RWPE2 (cell line): Measurements from ENCODE around the gene UGT2B11.
"Not testable (repeated sequence)": the region's sequence is repeated elsewhere in the genome, so short reads cannot be mapped to it uniquely, and the experiment has no call there.

Experiments used
- ATAC-seq: fragments of 200-7000 bp; cut with Tn5 transposase; 3 replicates; pipeline ENCODE4 v1.9.1; 2021; ENCODE audit warnings: low read depth
- DNase-seq: peaks from one replicate; pipeline ENCODE4 v3.0.0-alpha.2; 2020; ENCODE audit warnings: low spot score
- H3K27ac ChIP-seq: fragments of 450-650 bp; 2 replicates; pipeline ENCODE4 v1.5.1; 2017; ENCODE audit warnings: mild to moderate bottlenecking; ENCODE audit not compliant: poor library complexity, severe bottlenecking
- H3K27me3 ChIP-seq: fragments of 250-450 bp; sonication (Bioruptor Pico); 2 replicates; pipeline ENCODE4 v1.5.1; 2021; ENCODE audit warnings: mild to moderate bottlenecking, moderate library complexity; ENCODE audit not compliant: insufficient read depth, poor library complexity, severe bottlenecking
- H3K36me3 ChIP-seq: fragments of 250-450 bp; sonication (Bioruptor Pico); 2 replicates; pipeline ENCODE4 v1.5.1; 2020; ENCODE audit warnings: low read depth, mild to moderate bottlenecking, moderate library complexity
- H3K4me1 ChIP-seq: fragments of 250-450 bp; sonication (Bioruptor Pico); 2 replicates; pipeline ENCODE4 v1.5.1; 2021; ENCODE audit warnings: mild to moderate bottlenecking, moderate library complexity; ENCODE audit not compliant: insufficient read depth, poor library complexity, severe bottlenecking
- H3K4me3 ChIP-seq: fragments of 250-450 bp; sonication (Bioruptor Pico); 2 replicates; pipeline ENCODE4 v1.5.1; 2021; ENCODE audit warnings: mild to moderate bottlenecking, moderate library complexity; ENCODE audit not compliant: severe bottlenecking
- H3K9me3 ChIP-seq: fragments of 250-450 bp; sonication (Bioruptor Pico); 2 replicates; pipeline ENCODE4 v1.5.1; 2021; ENCODE audit warnings: mild to moderate bottlenecking, moderate library complexity; ENCODE audit not compliant: severe bottlenecking
- TF ChIP-seq, protein P1 (sequence below): fragments of 450-650 bp; IDR thresholded peaks from one replicate; pipeline ENCODE4 v1.5.1; 2017; ENCODE audit warnings: mild to moderate bottlenecking, moderate library complexity; ENCODE audit not compliant: poor library complexity, severe bottlenecking

UGT2B11 gene

GRCh38 chr4:69214716-69215115, at the start of gene UGT2B11:
Gene UGT2B11 (minus strand): TSS chr4:69214748. CDS start chr4:69214722, 26 bp downstream.
- Histone ChIP-seq H3K27ac (no peak within 1 kb of the TSS), H3K36me3 (no peaks in the 10 kb centered on the region), H3K9me3 (no peaks in the 10 kb centered on the region), H3K4me3 (no peak within 1 kb of the TSS), H3K4me1 (no peaks in the 10 kb centered on the region), H3K27me3 (no peaks in the 10 kb centered on the region)
- TF ChIP-seq, protein P1, sequence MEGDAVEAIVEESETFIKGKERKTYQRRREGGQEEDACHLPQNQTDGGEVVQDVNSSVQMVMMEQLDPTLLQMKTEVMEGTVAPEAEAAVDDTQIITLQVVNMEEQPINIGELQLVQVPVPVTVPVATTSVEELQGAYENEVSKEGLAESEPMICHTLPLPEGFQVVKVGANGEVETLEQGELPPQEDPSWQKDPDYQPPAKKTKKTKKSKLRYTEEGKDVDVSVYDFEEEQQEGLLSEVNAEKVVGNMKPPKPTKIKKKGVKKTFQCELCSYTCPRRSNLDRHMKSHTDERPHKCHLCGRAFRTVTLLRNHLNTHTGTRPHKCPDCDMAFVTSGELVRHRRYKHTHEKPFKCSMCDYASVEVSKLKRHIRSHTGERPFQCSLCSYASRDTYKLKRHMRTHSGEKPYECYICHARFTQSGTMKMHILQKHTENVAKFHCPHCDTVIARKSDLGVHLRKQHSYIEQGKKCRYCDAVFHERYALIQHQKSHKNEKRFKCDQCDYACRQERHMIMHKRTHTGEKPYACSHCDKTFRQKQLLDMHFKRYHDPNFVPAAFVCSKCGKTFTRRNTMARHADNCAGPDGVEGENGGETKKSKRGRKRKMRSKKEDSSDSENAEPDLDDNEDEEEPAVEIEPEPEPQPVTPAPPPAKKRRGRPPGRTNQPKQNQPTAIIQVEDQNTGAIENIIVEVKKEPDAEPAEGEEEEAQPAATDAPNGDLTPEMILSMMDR: no peak
- ATAC-seq (no peak), DNase-seq (no peak)

- not testable (repeated sequence) for ATAC-seq, DNase-seq, H3K4me3 ChIP-seq, H3K36me3 ChIP-seq, H3K4me1 ChIP-seq, H3K9me3 ChIP-seq, H3K27ac ChIP-seq, H3K27me3 ChIP-seq
Measured at GRCh38 chr4:69253147-69253772, 38.7 kb upstream of the UGT2B11 start.

DNA sequence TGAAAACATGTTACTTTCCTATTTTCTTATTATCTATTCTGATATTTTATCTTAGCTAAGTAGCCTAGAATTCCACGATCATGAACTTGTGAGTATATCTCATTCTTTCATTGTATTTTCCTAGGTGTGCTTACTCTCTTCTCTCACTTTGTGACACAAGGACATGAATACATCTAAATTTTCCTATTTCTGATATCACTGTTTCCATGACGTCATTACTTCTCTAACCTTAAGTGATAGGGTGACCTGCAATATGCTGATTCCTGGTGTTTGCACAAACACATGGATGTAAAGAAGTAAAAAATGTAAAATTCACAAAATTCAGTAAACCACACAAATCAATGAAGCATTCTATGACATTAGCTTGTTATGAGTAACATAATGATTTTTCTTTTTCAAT, 36.3 kb upstream of the UGT2B11 start:
- not testable (repeated sequence) for H3K4me3 ChIP-seq, H3K27ac ChIP-seq, ATAC-seq, DNase-seq, H3K4me1 ChIP-seq, H3K9me3 ChIP-seq, H3K36me3 ChIP-seq, H3K27me3 ChIP-seq

- H3K27me3 ChIP-seq, H3K27ac ChIP-seq, ATAC-seq, H3K4me1 ChIP-seq, H3K4me3 ChIP-seq, H3K9me3 ChIP-seq, DNase-seq, H3K36me3 ChIP-seq: not testable (repeated sequence)
Measured at GRCh38 chr4:69242562-69243240, 28.2 kb upstream of the UGT2B11 start.

GRCh38 chr4:69241746-69242145, 27.2 kb upstream of the UGT2B11 start:
- DNase-seq, H3K27me3 ChIP-seq, H3K4me1 ChIP-seq, H3K36me3 ChIP-seq, H3K9me3 ChIP-seq, H3K27ac ChIP-seq, ATAC-seq, H3K4me3 ChIP-seq: not testable (repeated sequence)

DNA sequence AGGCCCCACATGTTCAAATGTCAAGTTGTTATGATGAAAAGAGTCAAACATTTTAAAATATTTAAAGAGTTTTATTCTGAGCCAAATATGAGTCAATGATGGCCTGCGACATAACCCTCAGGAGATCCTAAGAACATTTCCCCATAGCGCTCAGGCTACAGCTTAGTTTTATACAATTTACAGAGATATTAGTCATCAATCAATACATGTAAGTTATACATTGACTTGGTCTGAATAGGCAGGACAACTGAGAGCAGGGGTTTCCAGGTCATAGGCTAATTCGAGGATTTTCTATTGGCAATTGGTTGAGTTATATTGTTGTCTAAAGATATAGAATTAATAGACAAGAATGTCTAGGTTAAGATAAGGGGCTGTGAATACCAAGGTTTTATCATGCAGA, 26.2 kb upstream of the UGT2B11 start:
- H3K36me3 ChIP-seq, H3K4me1 ChIP-seq, DNase-seq, H3K9me3 ChIP-seq, ATAC-seq, H3K27ac ChIP-seq, H3K27me3 ChIP-seq, H3K4me3 ChIP-seq: not testable (repeated sequence)

DNA sequence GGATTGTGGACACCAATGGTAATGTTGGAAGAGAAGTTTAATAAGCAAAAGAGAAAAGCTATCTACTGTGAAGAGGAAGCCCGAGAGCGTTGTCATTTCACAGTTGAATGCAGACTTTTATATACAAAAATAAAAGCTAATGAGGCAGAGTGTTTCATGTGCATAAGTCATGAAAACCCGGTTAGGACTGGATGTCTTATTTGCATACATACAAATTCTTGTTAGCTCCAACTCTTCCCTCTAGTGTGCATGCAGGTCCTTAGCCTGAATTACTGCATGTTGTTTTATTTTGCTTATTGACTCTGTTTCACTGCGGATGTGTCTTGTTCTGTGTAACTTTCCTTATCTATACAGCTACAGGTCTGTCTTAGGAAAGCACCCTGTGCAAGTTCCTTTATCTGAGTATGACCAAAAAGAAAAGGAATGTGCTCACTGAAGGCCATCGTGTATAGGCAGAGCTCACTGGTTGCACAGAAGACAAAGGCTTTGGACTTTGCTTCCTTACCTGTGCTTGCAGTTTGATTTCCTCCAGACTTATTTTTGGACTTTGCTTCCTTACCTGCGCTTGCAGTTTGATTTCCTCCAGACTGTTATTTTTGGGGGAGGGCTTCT, 25.1 kb upstream of the UGT2B11 start:
- DNase-seq (no peak), ATAC-seq (no peak)
- H3K4me3 ChIP-seq: no peak overlapping the region
- H3K36me3 ChIP-seq: no peaks in the 10 kb centered on the region
- H3K27me3 ChIP-seq: no peaks in the 10 kb centered on the region
- H3K9me3 ChIP-seq: no peaks in the 10 kb centered on the region
- no peak overlapping the region for H3K27ac ChIP-seq
- no peaks in the 10 kb centered on the region for H3K4me1 ChIP-seq
- TF ChIP-seq, protein P1: no peak
